Endothelial cell of umbilical vein (primary cell): ENCODE results near the gene KIF5C. TPM values are rescaled to one million over a fixed set of nuclear protein-coding genes. Genes with fewer than 3 reads are reported as not detected.

Experiments used
- BruUV-seq: library from RNA; stranded (reverse); fragments of 400-500 nt; replicated peaks from 2 replicates; lab custom pipeline; 2021; lab: Mats Ljungman, UMichigan
- CTCF ChIA-PET: fragments of 300-600, 350-600 bp; sonication (Branson Sonifier 250); formaldehyde crosslinking; loops from one replicate; lab custom pipeline; 2021; ENCODE audit warnings: antibody characterized with exemption, inconsistent platforms; lab: Charles Lee
- POLR2A ChIA-PET: fragments of 300-600, 350-600 bp; sonication (Branson Sonifier 250); formaldehyde crosslinking; loops from one replicate; lab custom pipeline; 2021; ENCODE audit warnings: antibody characterized with exemption, inconsistent platforms; lab: Charles Lee
- DNase-seq: peaks from one replicate; pipeline ENCODE4 v3.0.0-alpha.2; 2011; ENCODE audit warnings: low read depth, low spot score
- FAIRE-seq: peaks from 2 replicates; lab custom pipeline; 2011; peaks lifted over from hg19 to GRCh38; lab: Jason Lieb, UNC
- H2AFZ ChIP-seq: 2 replicates; pipeline ENCODE4 v1.6.0; 2012; ENCODE audit warnings: low read depth, low read length, control low read depth, inconsistent platforms
- H3K27ac ChIP-seq: 2 replicates; pipeline ENCODE4 v1.5.1; 2011; ENCODE audit warnings: low read depth, mild to moderate bottlenecking, control low read depth, low read length, moderate library complexity; ENCODE audit not compliant: insufficient read depth
- H3K27me3 ChIP-seq, 2 experiments: 2 replicates each; pipeline versions ENCODE4 v1.6.0 to v1.6.1; 2011; ENCODE audit warnings: low read length in 2 of 2, mixed read lengths in 1 of 2; ENCODE audit not compliant: control insufficient read depth in 2 of 2, insufficient read depth in 2 of 2
- H3K36me3 ChIP-seq, 2 experiments: 2 replicates in 1 of 2; 3 replicates in 1 of 2; pipeline ENCODE4 v1.5.1; 2011; ENCODE audit warnings: low read length in 2 of 2, mild to moderate bottlenecking in 1 of 2, moderate library complexity in 1 of 2; ENCODE audit not compliant: control insufficient read depth in 2 of 2, insufficient read depth in 2 of 2; ENCODE audit errors: extremely low read depth in 1 of 2
- H3K4me1 ChIP-seq: 3 replicates; pipeline ENCODE4 v1.5.1; 2011; ENCODE audit warnings: mild to moderate bottlenecking, low read length; ENCODE audit not compliant: control insufficient read depth, insufficient read depth; ENCODE audit errors: extremely low read depth
- H3K4me2 ChIP-seq: 2 replicates; pipeline ENCODE4 v1.6.1; 2011; ENCODE audit warnings: low read length, control low read depth, mixed read lengths; ENCODE audit not compliant: insufficient read depth
- H3K4me3 ChIP-seq, 3 experiments: fragments of 200-600 bp in 1 of 3; sonication (generic), shearing (Covaris generic) in 1 of 3; replicated peaks in 1 of 3; 2 replicates each; pipeline ENCODE4 v1.5.1; 2011 to 2016; ENCODE audit warnings: control low read depth in 3 of 3, low read length in 3 of 3, mild to moderate bottlenecking in 2 of 3, inconsistent platforms in 1 of 3, low read depth in 1 of 3, moderate library complexity in 1 of 3; ENCODE audit not compliant: insufficient read depth in 1 of 3
- H3K79me2 ChIP-seq: 2 replicates; pipeline ENCODE4 v1.6.0; 2012; ENCODE audit warnings: low read length, inconsistent platforms; ENCODE audit not compliant: control insufficient read depth, insufficient read depth
- H3K9ac ChIP-seq: replicated peaks from 2 replicates; pipeline ENCODE3; 2011; ENCODE audit warnings: low read length, control low read depth; ENCODE audit not compliant: insufficient read depth; ENCODE audit errors: extremely low read depth
- H3K9me1 ChIP-seq: replicated peaks from 3 replicates; pipeline ENCODE4 v1.6.0; 2011; ENCODE audit warnings: mild to moderate bottlenecking, low read length; ENCODE audit not compliant: control insufficient read depth, insufficient read depth; ENCODE audit errors: extremely low read depth
- H3K9me3 ChIP-seq: replicated peaks from 2 replicates; pipeline ENCODE4 v1.5.1; 2012; ENCODE audit warnings: low read length, inconsistent platforms; ENCODE audit not compliant: control insufficient read depth, insufficient read depth
- H4K20me1 ChIP-seq: replicated peaks from 2 replicates; pipeline ENCODE3; 2011; ENCODE audit warnings: mild to moderate bottlenecking, low read length; ENCODE audit not compliant: control insufficient read depth, insufficient read depth; ENCODE audit errors: extremely low read depth
- CTCF ChIP-seq, 2 donors: IDR thresholded peaks; 1 replicate in 1 of 2; 2 replicates in 1 of 2; pipeline ENCODE4 v1.5.1; 2011; ENCODE audit warnings: low read length in 2 of 2, mild to moderate bottlenecking in 2 of 2, moderate library complexity in 2 of 2, control low read depth in 1 of 2, inconsistent platforms in 1 of 2, low read depth in 1 of 2; ENCODE audit not compliant: insufficient read depth in 1 of 2; ENCODE audit errors: extremely low read depth in 1 of 2
- FOS ChIP-seq: IDR thresholded peaks from 2 replicates; pipeline ENCODE4 v1.6.1; 2011; ENCODE audit warnings: mild to moderate bottlenecking, low read length, moderate library complexity, borderline replicate concordance; ENCODE audit not compliant: insufficient read depth
- GATA2 ChIP-seq: IDR thresholded peaks from 2 replicates; pipeline ENCODE4 v1.7.0; 2011; ENCODE audit warnings: low read depth, mild to moderate bottlenecking, moderate library complexity, mixed read lengths, low read length; ENCODE audit not compliant: insufficient read length, insufficient read depth
- JUN ChIP-seq: IDR thresholded peaks from 2 replicates; pipeline ENCODE4 v1.6.1; 2011; ENCODE audit warnings: borderline replicate concordance, low read depth; ENCODE audit not compliant: insufficient read length, insufficient read depth
- MYC ChIP-seq: IDR thresholded peaks from one replicate; pipeline ENCODE4 v1.6.1; 2011; ENCODE audit warnings: mild to moderate bottlenecking, low read depth, low read length
- POLR2A ChIP-seq: IDR thresholded peaks from 2 replicates; pipeline ENCODE4 v1.6.1; 2012; ENCODE audit warnings: low read depth, mild to moderate bottlenecking, control low read depth, low read length
- POLR2AphosphoS5 ChIP-seq: IDR thresholded peaks from 2 replicates; pipeline ENCODE4 v1.6.1; 2012; ENCODE audit warnings: low read depth, mild to moderate bottlenecking, control low read depth, low read length, moderate library complexity; ENCODE audit not compliant: insufficient read depth
- dilution Hi-C: fragments of 300-500 bp; cut with MboI; formaldehyde crosslinking; loops from one replicate; pipeline ENCODE4 v1.15.0; 2019; ENCODE audit warnings: low sequenced_read_pairs; ENCODE audit not compliant: extremely low pct_ligation_motif_present
- intact Hi-C: fragments of 100-400 bp; cut with micrococcal nuclease; formaldehyde crosslinking; loops from one replicate; pipeline ENCODE4 v1.10.0; 2022
- polyA plus RNA-seq, 4 experiments: library from polyadenylated mRNA; depleted of rRNA in 3 of 4; stranded (reverse) in 3 of 4; unstranded in 1 of 4; fragments of >200 nt; gene quantifications; 2 replicates each; pipeline versions ENCODE4 v1.2.1 to v1.2.3, GENCODE V29; 2011 to 2012; ENCODE audit warnings: missing spikeins in 1 of 4
- total RNA-seq: library from RNA; stranded (reverse); gene quantifications from 2 replicates; pipeline ENCODE4 v1.2.3, GENCODE V29; 2021
- TF ChIP-seq, protein P1 (sequence below): IDR thresholded peaks from 2 replicates; pipeline ENCODE4 v1.6.1; 2011; ENCODE audit not compliant: insufficient read depth, insufficient read length

KIF5C gene
- total and polyA plus RNA-seq, 2 donors (not counting 3 experiments of a cell fraction or from before 2014, with no cell fraction given), result 0.01 to 0.55 TPM

DNA sequence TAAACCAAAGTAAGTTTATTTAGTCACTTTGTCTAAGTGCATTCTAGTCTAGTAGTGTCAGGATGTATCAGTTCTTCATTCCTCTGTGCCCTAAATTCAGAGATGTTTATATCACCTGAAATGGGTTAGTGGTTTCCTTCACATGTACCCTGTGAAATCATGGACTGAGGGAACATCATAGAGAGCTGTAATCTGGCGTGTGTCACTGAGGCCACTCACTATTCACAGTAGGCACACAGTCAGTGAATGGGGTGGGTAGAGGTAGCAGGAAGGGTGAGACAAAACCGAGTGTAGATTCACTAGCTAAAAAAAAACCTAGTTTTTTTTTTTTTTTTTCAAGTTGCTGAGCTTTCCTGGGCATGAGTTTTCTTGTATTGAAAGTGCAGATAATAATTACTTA, 5.6 kb downstream of the KIF5C start:
- no peaks in the 10 kb centered on the region for H3K9me3 ChIP-seq
- H3K36me3 ChIP-seq, result no peaks in the 10 kb centered on the region
- CTCF ChIA-PET, result no interaction called here
- POLR2A ChIA-PET, result no interaction called here
- intact Hi-C loops (no loop called here), dilution Hi-C loops (no loop called here)
- H4K20me1 ChIP-seq, result no peaks in the 10 kb centered on the region
- H3K27ac ChIP-seq, result no peak overlapping the region
- no TSS peak for BruUV-seq
- no peak for DNase-seq
- no peak for FAIRE-seq
- peaks cover 20 to 31% of the 10 kb centered on the region in 2 experiments for H3K27me3 ChIP-seq
- TF ChIP-seq JUN (no peak), FOS (no peak), POLR2A (no peak), MYC (no peak), GATA2 (no peak), CTCF (IDR thresholded peaks at IDR 0.05; ENCODE audit: extremely low read depth in 1 of 2, insufficient read depth in 1 of 2, low read depth in 1 of 2, low read length in 2 of 2) (no peak), POLR2AphosphoS5 (no peak)
- TF ChIP-seq, protein P1, sequence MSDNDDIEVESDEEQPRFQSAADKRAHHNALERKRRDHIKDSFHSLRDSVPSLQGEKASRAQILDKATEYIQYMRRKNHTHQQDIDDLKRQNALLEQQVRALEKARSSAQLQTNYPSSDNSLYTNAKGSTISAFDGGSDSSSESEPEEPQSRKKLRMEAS, result no peak
- H3K79me2 ChIP-seq, result no peaks in the 10 kb centered on the region
- no peaks in the 10 kb centered on the region for H3K9me1 ChIP-seq
- H3K4me1 ChIP-seq, result no peaks in the 10 kb centered on the region
- no peak overlapping the region for H3K9ac ChIP-seq
- no peak overlapping the region for H3K4me3 ChIP-seq
- H3K4me2 ChIP-seq, result no peak overlapping the region
- H2AFZ ChIP-seq, result no peak overlapping the region
